Left renal pelvis (tissue), 4 donors: ENCODE data around the gene ARRDC1. TPM values are rescaled to one million over a fixed set of nuclear protein-coding genes. Genes with fewer than 3 reads are reported as not detected.
A peak's percentile ranks its signal among the peaks of the same experiment; 100 is the strongest.
"Not testable (repeated sequence)": the region's sequence is repeated elsewhere in the genome, so short reads cannot be mapped to it uniquely, and the experiment has no call there.

ENCODE experiments used
- DNase-seq, 4 donors: peaks; one replicate each; pipeline ENCODE4 v3.0.0-alpha.2; 2013; ENCODE audit warnings: low read depth in 4 of 4, low spot score in 3 of 4
- polyA plus RNA-seq, 4 donors: library from polyadenylated mRNA; unstranded; fragments of 120-200 nt; gene quantifications; one replicate each; pipeline ENCODE4 v1.2.1, GENCODE V29; 2013; ENCODE audit not compliant: insufficient read length in 4 of 4

ARRDC1 gene
- 10 to 100 TPM; 17.6 to 45.0 (median 26.7) TPM for polyA plus RNA-seq

DNA sequence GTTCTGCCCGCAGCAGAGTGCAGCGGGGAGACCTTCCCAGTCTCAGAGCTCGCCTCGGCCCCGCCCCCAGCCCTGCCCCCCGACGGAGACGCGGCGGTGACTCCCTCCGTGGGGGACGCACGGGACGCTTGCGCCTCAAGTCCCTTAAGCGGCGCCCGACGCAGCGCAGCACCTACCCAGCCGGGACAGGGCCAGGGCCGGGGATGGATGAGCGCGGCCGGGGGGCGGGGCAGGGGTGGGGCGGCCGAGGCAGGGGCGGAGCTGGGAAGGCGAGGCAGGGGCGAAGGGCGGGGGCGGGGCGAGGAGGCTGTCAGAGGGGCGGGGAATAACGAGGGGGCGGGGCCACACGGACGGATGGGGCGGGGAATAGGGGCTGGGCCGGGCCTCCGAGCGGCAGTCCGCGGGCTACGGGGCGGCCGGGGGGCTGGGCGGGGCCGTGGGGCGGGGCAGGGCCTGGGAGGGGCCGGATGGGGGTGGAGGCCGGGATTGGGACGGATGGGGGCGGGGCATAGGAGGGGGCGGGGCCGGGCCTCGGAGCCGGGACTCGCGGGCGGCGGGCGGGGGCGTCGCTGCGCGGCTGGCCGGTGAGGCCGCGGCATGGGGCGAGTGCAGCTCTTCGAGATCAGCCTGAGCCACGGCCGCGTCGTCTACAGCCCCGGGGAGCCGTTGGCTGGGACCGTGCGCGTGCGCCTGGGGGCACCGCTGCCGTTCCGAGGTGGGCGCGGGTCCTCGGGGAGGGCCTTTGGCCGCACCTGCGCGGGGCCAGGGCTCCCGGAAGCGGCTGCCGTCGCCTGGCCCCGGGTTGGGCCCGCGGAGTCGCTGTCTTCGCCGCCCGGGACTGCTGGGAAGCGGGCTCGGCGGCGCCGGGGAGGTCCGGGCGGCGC is at the start of gene ARRDC1:
Gene ARRDC1, plus strand, starts transcription at position 566 of the 884 bp plus-strand sequence. Its CDS starts 32 bp downstream, at position 598.
- peak; percentile 59 to 82 (median 78) for DNase-seq

GRCh38 chr9:137556069-137556838 is 49.2 kb upstream of the ARRDC1 start:
- no peak for DNase-seq

- no peak for DNase-seq
These were observed 47.4 kb upstream of the ARRDC1 start for GRCh38 chr9:137558127-137558526.

- DNase-seq, result no peak
These were observed 41.4 kb upstream of the ARRDC1 start for GRCh38 chr9:137564134-137564533.

DNA sequence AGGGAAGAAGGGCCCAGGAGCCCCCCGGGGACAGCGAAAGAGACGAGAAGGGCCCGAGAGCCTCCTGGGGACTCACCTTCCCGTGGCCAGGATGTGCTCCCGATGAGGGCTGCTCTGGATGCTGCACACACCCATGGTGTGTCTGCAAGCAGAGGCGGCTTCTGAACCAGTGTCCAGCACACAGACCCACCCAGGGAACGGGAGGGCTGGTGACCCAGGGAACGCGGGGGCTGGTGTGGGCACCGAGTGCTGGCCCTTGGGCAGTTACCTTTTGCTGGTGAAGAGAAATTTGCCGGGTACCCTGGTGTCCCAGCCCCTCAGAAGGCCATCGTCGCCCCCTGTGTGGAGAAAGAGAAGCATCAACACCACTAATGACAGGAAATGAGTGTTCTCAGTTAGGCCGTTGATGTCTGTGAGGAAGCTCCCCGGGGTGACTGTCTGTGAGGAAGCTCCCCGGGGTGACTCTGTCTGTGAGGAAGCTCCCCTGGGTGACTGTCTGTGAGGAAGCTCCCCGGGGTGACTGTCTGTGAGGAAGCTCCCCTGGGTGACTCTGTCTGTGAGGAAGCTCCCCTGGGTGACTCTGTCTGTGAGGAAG is 40.6 kb upstream of the ARRDC1 start:
- DNase-seq, result no peak

DNA sequence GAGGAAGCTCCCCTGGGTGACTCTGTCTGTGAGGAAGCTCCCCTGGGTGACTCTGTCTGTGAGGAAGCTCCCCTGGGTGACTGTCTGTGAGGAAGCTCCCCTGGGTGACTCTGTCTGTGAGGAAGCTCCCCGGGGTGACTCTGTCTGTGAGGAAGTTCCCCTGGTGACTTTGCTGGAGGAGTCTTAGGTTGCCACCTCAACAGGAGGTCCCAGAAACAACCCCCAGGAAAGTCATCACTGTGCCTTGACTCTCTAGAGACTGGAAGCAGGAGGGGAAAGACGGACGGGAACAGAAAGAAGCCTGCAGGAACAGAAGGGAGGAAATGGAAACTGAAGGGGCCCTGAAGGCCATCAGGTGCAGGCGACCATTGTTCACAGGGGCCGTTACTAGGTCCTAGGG is 37.0 kb upstream of the ARRDC1 start:
- DNase-seq, result not testable (repeated sequence)

GRCh38 chr9:137569609-137570203 is 35.8 kb upstream of the ARRDC1 start:
- DNase-seq, result no peak

- DNase-seq, result no peak
These were observed 34.9 kb upstream of the ARRDC1 start for GRCh38 chr9:137570566-137570965.

DNA sequence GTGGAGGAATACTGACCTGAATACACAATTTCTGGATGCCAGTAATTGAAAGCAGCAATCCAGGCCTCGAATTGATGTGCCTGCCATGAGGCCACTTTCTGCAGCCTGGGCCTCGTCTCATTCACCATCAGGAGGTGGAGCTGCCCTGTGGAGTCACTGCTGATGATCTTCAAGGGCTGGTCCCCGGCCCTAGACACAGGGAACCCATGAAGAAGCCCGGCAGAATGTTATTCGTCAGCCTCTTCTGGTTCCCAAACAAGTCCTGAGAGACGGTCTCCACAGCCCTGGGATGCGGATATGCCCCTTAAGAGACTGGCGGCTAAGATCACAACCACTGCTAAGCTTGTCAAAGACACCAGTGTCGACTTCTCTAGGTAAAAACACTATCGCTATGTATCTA is 31.3 kb upstream of the ARRDC1 start:
- DNase-seq, result no peak

DNA sequence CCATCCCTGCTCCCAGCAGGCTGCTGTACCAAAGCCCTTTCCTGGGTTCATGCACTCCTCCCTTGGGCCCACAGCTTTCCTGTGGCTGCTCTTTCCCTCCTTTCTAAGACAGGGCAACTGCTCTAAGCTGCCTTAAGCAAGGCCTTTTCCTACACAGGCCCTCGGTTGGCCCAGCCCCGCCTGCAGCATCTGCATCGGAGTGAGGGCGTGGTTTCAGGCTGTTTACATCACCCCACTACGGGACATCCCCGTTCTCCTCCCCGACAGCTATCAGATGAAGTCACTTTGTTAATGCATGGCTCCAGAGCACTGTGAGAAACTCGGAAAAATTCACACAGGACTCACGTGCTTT is 30.1 kb upstream of the ARRDC1 start:
- DNase-seq, result no peak

DNA sequence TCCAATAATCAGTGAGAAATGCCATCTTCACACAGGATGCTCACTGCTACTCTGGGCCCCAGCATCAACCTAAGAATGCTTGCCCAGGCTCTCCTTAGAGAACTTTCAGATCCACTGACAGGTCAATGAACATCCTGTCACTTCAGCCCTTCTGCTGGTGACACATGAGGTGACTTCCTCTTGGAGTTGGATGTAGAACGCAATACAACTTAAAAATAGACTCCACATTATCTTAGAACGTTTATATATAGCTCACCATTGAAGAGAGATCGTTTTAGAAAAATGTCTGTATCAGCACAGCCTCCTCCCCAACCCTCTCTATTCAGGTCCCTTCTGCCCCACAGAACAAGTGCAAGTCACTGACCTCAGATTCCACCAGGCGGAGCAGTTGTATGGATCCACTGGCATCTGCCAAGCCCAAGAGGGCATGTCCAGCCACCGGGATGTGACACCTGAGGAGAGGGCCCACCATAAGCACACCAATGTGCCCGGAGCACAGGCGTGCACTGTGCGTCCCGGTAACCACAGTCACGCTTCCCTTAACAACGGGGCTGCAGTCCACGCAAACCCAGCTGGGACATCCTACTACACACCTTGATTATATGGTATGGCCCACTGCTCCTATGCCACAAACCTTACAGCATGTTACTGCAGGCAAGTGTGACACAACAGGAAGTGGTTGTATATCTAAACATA is 29.6 kb upstream of the ARRDC1 start:
- no peak for DNase-seq

GRCh38 chr9:137578518-137579258 is 26.8 kb upstream of the ARRDC1 start, which contains the start of gene DPH7:
Gene DPH7 (minus strand): TSS chr9:137578925. CDS start chr9:137578777, 148 bp downstream.
- DNase-seq, result peak; percentile 60 to 84 (median 82)

- no peak for DNase-seq
These were observed 26.3 kb upstream of the ARRDC1 start for GRCh38 chr9:137579259-137579604.

DNA sequence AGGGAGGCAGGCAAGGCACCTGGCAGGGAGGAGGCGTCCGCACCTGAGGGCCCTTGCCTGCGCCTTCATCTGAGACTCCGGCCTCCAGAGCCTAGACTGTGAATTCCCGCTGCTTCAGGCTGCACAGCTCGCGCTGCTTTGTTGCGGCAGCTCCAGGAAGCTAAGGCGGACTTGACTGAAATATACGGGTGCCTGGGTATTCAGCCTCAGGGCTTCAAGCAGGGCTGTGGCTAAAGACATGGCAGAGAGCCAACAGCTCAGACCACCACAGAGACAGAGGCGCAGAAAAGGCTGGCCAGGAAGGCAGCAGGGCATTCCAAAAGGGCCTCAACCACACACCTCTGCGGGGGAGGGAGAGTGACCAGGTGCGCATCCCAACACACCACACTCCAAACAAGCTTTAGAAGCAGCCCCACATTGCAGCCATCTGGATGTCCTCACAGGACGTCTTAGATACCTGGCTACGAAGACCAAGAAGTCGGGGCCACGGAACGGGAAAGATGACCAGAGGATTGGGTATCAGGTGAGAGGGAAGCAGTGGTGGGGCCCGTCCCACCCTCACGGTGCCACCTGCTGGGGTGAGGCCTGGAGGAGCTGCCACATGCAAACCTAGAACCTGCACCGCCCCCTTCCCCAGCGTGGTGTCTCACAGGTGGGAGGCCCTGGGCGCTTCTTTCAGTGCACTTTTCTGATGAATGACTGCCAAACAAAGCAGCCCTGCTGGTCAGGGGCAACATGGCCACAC is 25.1 kb upstream of the ARRDC1 start:
- no peak for DNase-seq

- no peak for DNase-seq
These were observed 24.5 kb upstream of the ARRDC1 start for GRCh38 chr9:137580954-137581322.

DNA sequence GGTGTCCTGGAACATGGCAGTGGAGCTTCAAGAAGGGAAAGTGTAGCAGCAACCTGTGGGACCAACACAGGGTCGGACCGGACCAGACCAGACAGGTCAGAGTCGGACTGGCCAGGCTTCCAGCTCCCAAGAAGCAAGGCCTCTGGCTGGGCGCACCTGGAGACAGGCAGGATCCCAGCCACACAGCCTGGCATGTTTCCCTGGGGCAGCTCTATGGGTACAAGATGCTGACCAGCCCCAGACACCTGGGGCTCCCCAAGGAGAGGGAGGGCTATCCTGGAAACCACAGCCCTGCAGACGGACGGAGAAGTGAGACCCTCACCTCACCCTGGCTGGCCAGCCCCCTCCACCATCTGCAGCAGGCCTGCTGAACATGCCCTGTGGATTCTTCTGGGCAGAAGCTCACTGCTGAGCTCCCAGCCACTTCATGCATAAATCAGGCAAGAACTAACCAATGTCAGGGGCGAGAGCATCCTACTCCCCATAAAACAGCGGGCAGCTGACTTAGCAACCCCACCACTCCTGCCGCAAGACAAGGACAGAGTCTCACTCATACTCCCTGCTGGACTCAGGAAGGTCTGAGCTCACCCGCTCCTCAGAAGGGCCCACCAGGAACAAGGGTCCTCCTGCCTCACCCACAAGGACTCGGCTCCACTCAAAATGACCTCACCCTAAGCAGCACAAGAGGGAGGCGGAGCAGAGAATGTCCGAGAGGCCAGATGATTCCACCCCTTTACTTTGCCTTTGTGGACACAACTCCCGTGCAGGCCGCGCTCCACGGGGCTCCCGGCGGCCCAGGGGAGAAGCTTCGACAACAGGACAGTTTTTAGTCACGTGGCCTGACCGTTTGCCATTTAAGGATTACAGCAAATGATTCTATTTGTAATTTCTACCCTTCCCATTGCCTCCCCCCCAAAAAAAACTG is 23.9 kb upstream of the ARRDC1 start:
- no peak for DNase-seq

GRCh38 chr9:137582286-137582860 is 23.1 kb upstream of the ARRDC1 start:
- DNase-seq, result no peak

GRCh38 chr9:137583347-137583746 is 22.1 kb upstream of the ARRDC1 start:
- DNase-seq, result no peak
